CD4-positive, alpha-beta T cell treated with Interleukin-17A for 1 hour (primary cell): Measurements from ENCODE around the gene LRGUK.

Source experiments
- DNase-seq: peaks from one replicate; pipeline ENCODE4 v3.0.0-alpha.2; 2020

LRGUK gene

DNA sequence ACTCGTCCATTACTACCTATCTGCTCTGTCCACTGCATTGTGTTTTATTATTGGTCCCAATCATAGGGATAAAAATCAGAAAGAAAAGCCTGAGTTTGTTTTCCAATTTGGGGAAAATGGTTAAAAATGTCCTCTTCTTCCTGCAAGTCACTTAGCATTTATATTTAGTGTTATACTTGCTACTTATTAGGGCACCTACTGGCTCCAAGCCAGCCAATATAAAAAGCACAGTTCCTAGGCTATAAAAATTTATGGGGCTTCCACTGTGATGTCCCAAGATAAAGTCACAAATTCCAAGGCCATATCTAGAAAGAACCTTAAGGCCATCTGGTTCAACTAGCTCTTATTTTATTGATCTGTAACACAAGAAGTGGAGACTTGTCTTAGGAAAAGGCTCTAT lies 186.4 kb downstream of the LRGUK start:
- no peak for DNase-seq
